HepG2 (cell line): ENCODE measurements around the gene MTMR10. TPM values are rescaled to one million over a fixed set of nuclear protein-coding genes. Genes with fewer than 3 reads are reported as not detected.

Experiments used
- ATAC-seq: fragments of 200-7000 bp; cut with Tn5 transposase; 3 replicates; pipeline ENCODE4 v1.9.1; 2020; ENCODE audit warnings: mild to moderate bottlenecking, moderate library complexity
- BruUV-seq: library from RNA; stranded (reverse); fragments of 400-500 nt; replicated peaks from 2 replicates; lab custom pipeline; 2021; lab: Mats Ljungman, UMichigan
- CTCF ChIA-PET: fragments of 300-600 bp; formaldehyde crosslinking; extraction: SDS; loops from one replicate; lab custom pipeline; 2021; ENCODE audit warnings: low total read pairs, inconsistent platforms, low intra/inter-chr PET ratio; lab: Yijun Ruan, JAX
- POLR2A ChIA-PET: fragments of 350-600 bp; sonication (Branson Sonifier 250); formaldehyde crosslinking; loops from one replicate; lab custom pipeline; 2020; ENCODE audit warnings: antibody characterized with exemption, inconsistent platforms; lab: Yijun Ruan, JAX
- DNase-seq: peaks from one replicate; pipeline ENCODE4 v3.0.0-alpha.2; 2015; ENCODE audit warnings: low spot score
- FAIRE-seq: peaks from 3 replicates; lab custom pipeline; 2011; peaks lifted over from hg19 to GRCh38; lab: Jason Lieb, UNC
- H2AFZ ChIP-seq: one replicate; pipeline ENCODE4 v1.6.1; 2011; ENCODE audit warnings: low read length, inconsistent platforms
- H3K27ac ChIP-seq: fragments of 300-600 bp; 3 replicates; pipeline ENCODE4 v1.8.0; 2011; ENCODE audit warnings: mixed run types, mild to moderate bottlenecking, mixed read lengths, low read length, inconsistent platforms; ENCODE audit not compliant: insufficient read depth; ENCODE audit errors: extremely low read length
- H3K27me3 ChIP-seq, 2 experiments: fragments of 200-600 bp in 1 of 2; 2 replicates in 1 of 2; 3 replicates in 1 of 2; pipeline versions ENCODE4 v1.6.0 to v1.8.0; 2011; ENCODE audit warnings: low read length in 2 of 2, mild to moderate bottlenecking in 2 of 2, moderate library complexity in 2 of 2, inconsistent platforms in 1 of 2; ENCODE audit not compliant: insufficient read depth in 2 of 2, control insufficient read depth in 1 of 2
- H3K36me3 ChIP-seq, 2 experiments: fragments of 200-600 bp in 1 of 2; replicated peaks in 1 of 2; 2 replicates in 1 of 2; 3 replicates in 1 of 2; pipeline versions ENCODE4 v1.5.1 to v1.8.0; 2011; ENCODE audit warnings: low read length in 2 of 2, inconsistent platforms in 1 of 2; ENCODE audit not compliant: insufficient read depth in 2 of 2, control insufficient read depth in 1 of 2
- H3K4me1 ChIP-seq: 2 replicates; pipeline ENCODE4 v1.5.1; 2012; ENCODE audit warnings: low read length, inconsistent platforms; ENCODE audit not compliant: insufficient read depth
- H3K4me2 ChIP-seq: 2 replicates; pipeline ENCODE4 v1.6.0; 2011; ENCODE audit warnings: low read depth, low read length, inconsistent platforms
- H3K4me3 ChIP-seq, 3 experiments: fragments of 200-600 bp in 1 of 3; sonication (generic), shearing (Covaris generic) in 1 of 3; replicated peaks in 1 of 3; 2 replicates each; pipeline ENCODE4 v1.5.1; 2011 to 2016; ENCODE audit warnings: low read length in 3 of 3, inconsistent platforms in 2 of 3, low read depth in 2 of 3, mild to moderate bottlenecking in 2 of 3, control low read depth in 1 of 3, mixed read lengths in 1 of 3; ENCODE audit not compliant: insufficient read depth in 1 of 3
- H3K79me2 ChIP-seq: one replicate; pipeline ENCODE4 v1.6.1; 2011; ENCODE audit warnings: low read length, inconsistent platforms; ENCODE audit not compliant: insufficient read depth
- H3K9ac ChIP-seq: 2 replicates; pipeline ENCODE4 v1.6.0; 2011; ENCODE audit warnings: mild to moderate bottlenecking, low read depth, low read length, inconsistent platforms; ENCODE audit not compliant: insufficient read depth
- H3K9me3 ChIP-seq: 2 replicates; pipeline ENCODE4 v1.5.1; 2012; ENCODE audit warnings: mild to moderate bottlenecking, low read length
- H4K20me1 ChIP-seq: 2 replicates; pipeline ENCODE4 v1.6.0; 2011; ENCODE audit warnings: inconsistent platforms, mild to moderate bottlenecking, low read length, moderate library complexity; ENCODE audit not compliant: insufficient read depth
- ELF1 ChIP-seq: sonication (generic); formaldehyde crosslinking; IDR thresholded peaks from 2 replicates; pipeline ENCODE4 v1.4.0; 2020; ENCODE audit warnings: missing genetic modification reagents
- FOXP4 ChIP-seq: sonication (generic); formaldehyde crosslinking; IDR thresholded peaks from 2 replicates; pipeline ENCODE4 v1.4.0; 2020; ENCODE audit warnings: missing genetic modification reagents
- PPARG ChIP-seq: conservative IDR thresholded peaks from 2 replicates; pipeline ENCODE4 v1.6.1; 2016; ENCODE audit warnings: missing biosample characterization, missing genetic modification reagents
- RFXAP ChIP-seq: sonication (generic); formaldehyde crosslinking; IDR thresholded peaks from 2 replicates; pipeline ENCODE4 v1.4.0; 2020; ENCODE audit warnings: missing genetic modification reagents, borderline replicate concordance
- TEAD2 ChIP-seq: sonication (generic); formaldehyde crosslinking; IDR thresholded peaks from 2 replicates; pipeline ENCODE4 v1.9.0; 2021; ENCODE audit warnings: missing genetic modification reagents
- TFAP4 ChIP-seq: sonication (generic); IDR thresholded peaks from 2 replicates; pipeline ENCODE4 v1.6.1; 2016; ENCODE audit warnings: low read depth, borderline replicate concordance
- ZNF501 ChIP-seq: sonication (generic); formaldehyde crosslinking; IDR thresholded peaks from 2 replicates; pipeline ENCODE4 v1.5.1; 2020; ENCODE audit warnings: mild to moderate bottlenecking, moderate library complexity, missing genetic modification reagents
- WGBS: methylation state at CpG from one replicate; pipeline ENCODE4 v1.1.6; 2017; ENCODE audit warnings: low lambda C conversion rate; 5-methylcytosine and 5-hydroxymethylcytosine counted together
- in situ Hi-C: cut with HindIII; loops from 2 replicates; pipeline ENCODE4 v1.10.0; 2017; ENCODE audit warnings: low pct_unique_long_range_greater_than_20kb; ENCODE audit not compliant: extremely low pct_ligation_motif_present
- intact Hi-C: fragments of 100-400 bp; cut with micrococcal nuclease; formaldehyde crosslinking; loops from one replicate; pipeline ENCODE4 v1.10.0; 2022; ENCODE audit not compliant: unreplicated experiment
- polyA plus RNA-seq, 8 experiments: library from polyadenylated mRNA; depleted of rRNA in 3 of 8; stranded (reverse) in 7 of 8; unstranded in 1 of 8; fragments of >200 nt; fragmentation: Illumina TruSeq in 4 of 8; extraction: Trizol in 4 of 8; gene quantifications; 2 replicates each; pipeline versions ENCODE4 v1.2.1 to v1.2.3, GENCODE V29; 2011 to 2016; ENCODE audit warnings: low read depth in 4 of 8, missing spikeins in 1 of 8, mixed read lengths in 1 of 8; ENCODE audit not compliant: insufficient read depth in 1 of 8
- total RNA-seq, 5 experiments: library from RNA; depleted of rRNA; stranded (reverse); fragments of >200 nt; fragmentation: Illumina TruSeq; extraction: Trizol; gene quantifications; 2 replicates each; pipeline ENCODE4 v1.2.3, GENCODE V29; 2016; ENCODE audit warnings: low read depth in 1 of 5

MTMR10 gene
- total and polyA plus RNA-seq, 2 of the 13 experiments (the other 11 are each of a cell fraction or from before 2014, with no cell fraction given), result 10.2 to 17.4 TPM

GRCh38 chr15:30919877-30920550 lies 71.4 kb downstream of the MTMR10 start:
- WGBS, result 96% methylated on average over 5 of the region's 5 CpGs

More at GRCh38 chr15:30919877-30920550, 71.4 kb downstream of the MTMR10 start:
- no peaks in the 10 kb centered on the region for H3K4me1 ChIP-seq
- peaks cover 14 to 70% of the 10 kb centered on the region in 2 experiments for H3K36me3 ChIP-seq
- TF ChIP-seq TFAP4, result no peak
- no peak for TF ChIP-seq TEAD2 (CRISPR knock-in tag)
- no peak for TF ChIP-seq FOXP4 (CRISPR knock-in tag)
- TF ChIP-seq ELF1, result no peak
- no peak for TF ChIP-seq RFXAP
- TF ChIP-seq ZNF501 (CRISPR knock-in tag), result no peak
- TF ChIP-seq PPARG (CRISPR knock-in tag), result no peak
- TF ChIP-seq, all 625 proteins: peak for 0
- Histone ChIP-seq H4K20me1 (no peaks in the 10 kb centered on the region), H3K9me3 (no peaks in the 10 kb centered on the region), H3K79me2 (no peaks in the 10 kb centered on the region), H3K27ac (no peak overlapping the region), H2AFZ (no peak overlapping the region), H3K4me2 (no peak overlapping the region), H3K4me3 (no peak overlapping the region), H3K27me3 (no peaks in the 10 kb centered on the region), H3K9ac (no peak overlapping the region)
- no TSS peak for BruUV-seq
- intact Hi-C loops (no loop called here), in situ Hi-C loops (no loop called here)
- DNase-seq, result no peak
- no peak for ATAC-seq
- ChIA-PET POLR2A (no interaction called here), CTCF (no interaction called here)
- FAIRE-seq, result no peak
